DOHH2 (cell line): ENCODE results near the gene SLC10A6.
A peak's percentile ranks its signal among the peaks of the same experiment; 100 is the strongest.

Source experiments
- H3F3A ChIP-seq: fragments of 200-600 bp; sonication (generic), shearing (Covaris generic); 2 replicates; pipeline ENCODE4 v1.6.0; 2016; ENCODE audit warnings: antibody characterized with exemption, mild to moderate bottlenecking; ENCODE audit not compliant: control insufficient read depth, insufficient read depth
- H3K27ac ChIP-seq: fragments of 200-600 bp; sonication (generic); 2 replicates; pipeline ENCODE4 v1.5.1; 2014; ENCODE audit warnings: low read depth, mild to moderate bottlenecking, low read length, moderate library complexity
- H3K27me3 ChIP-seq: fragments of 200-600 bp; sonication (generic); 2 replicates; pipeline ENCODE4 v1.6.1; 2014; ENCODE audit warnings: mild to moderate bottlenecking, low read length, mixed read lengths; ENCODE audit not compliant: control insufficient read depth
- H3K36me3 ChIP-seq: fragments of 200-600 bp; sonication (generic); 2 replicates; pipeline ENCODE4 v1.6.1; 2014; ENCODE audit warnings: mild to moderate bottlenecking, low read length, moderate library complexity, mixed read lengths; ENCODE audit not compliant: control insufficient read depth
- H3K4me1 ChIP-seq: fragments of 200-600 bp; sonication (generic); 2 replicates; pipeline ENCODE4 v1.6.1; 2014; ENCODE audit warnings: mild to moderate bottlenecking, low read length, mixed read lengths; ENCODE audit not compliant: control insufficient read depth
- H3K4me2 ChIP-seq: fragments of 200-600 bp; sonication (generic); 2 replicates; pipeline ENCODE4 v1.6.0; 2014; ENCODE audit warnings: mild to moderate bottlenecking, low read length, moderate library complexity
- H3K4me3 ChIP-seq: fragments of 200-600 bp; sonication (generic); 2 replicates; pipeline ENCODE4 v1.5.1; 2014; ENCODE audit warnings: mild to moderate bottlenecking, low read length, mixed read lengths
- H3K79me2 ChIP-seq: fragments of 200-600 bp; sonication (generic); 2 replicates; pipeline ENCODE4 v1.6.1; 2014; ENCODE audit warnings: mild to moderate bottlenecking, low read length, mixed read lengths; ENCODE audit not compliant: control insufficient read depth
- H3K9me2 ChIP-seq: fragments of 200-600 bp; sonication (generic); replicated peaks from 2 replicates; pipeline ENCODE4 v1.6.1; 2014; ENCODE audit warnings: mild to moderate bottlenecking, low read length, mixed read lengths; ENCODE audit not compliant: control insufficient read depth
- H3K9me3 ChIP-seq: fragments of 200-600 bp; sonication (generic); 2 replicates; pipeline ENCODE4 v1.6.1; 2014; ENCODE audit warnings: antibody characterized with exemption, low read length, mixed read lengths; ENCODE audit not compliant: control insufficient read depth, insufficient read depth
- H4K20me1 ChIP-seq: fragments of 200-600 bp; sonication (generic); 2 replicates; pipeline ENCODE4 v1.6.0; 2014; ENCODE audit warnings: low read depth, mild to moderate bottlenecking, antibody characterized with exemption, low read length, moderate library complexity; ENCODE audit not compliant: control insufficient read depth, insufficient read depth
- EZH2phosphoT487 ChIP-seq: fragments of 200-600 bp; sonication (generic); IDR thresholded peaks from 2 replicates; pipeline ENCODE4 v1.6.1; 2017; ENCODE audit warnings: borderline replicate concordance, mild to moderate bottlenecking, antibody characterized with exemption, low read length, moderate library complexity, mixed read lengths
- TF ChIP-seq, protein P1 (sequence below): fragments of 200-600 bp; sonication (generic); IDR thresholded peaks from one replicate; pipeline ENCODE4 v1.5.1; 2014; ENCODE audit warnings: antibody characterized with exemption, mild to moderate bottlenecking, low read depth, low read length; ENCODE audit not compliant: poor library complexity, severe bottlenecking

SLC10A6 gene, protein sequence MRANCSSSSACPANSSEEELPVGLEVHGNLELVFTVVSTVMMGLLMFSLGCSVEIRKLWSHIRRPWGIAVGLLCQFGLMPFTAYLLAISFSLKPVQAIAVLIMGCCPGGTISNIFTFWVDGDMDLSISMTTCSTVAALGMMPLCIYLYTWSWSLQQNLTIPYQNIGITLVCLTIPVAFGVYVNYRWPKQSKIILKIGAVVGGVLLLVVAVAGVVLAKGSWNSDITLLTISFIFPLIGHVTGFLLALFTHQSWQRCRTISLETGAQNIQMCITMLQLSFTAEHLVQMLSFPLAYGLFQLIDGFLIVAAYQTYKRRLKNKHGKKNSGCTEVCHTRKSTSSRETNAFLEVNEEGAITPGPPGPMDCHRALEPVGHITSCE

DNA sequence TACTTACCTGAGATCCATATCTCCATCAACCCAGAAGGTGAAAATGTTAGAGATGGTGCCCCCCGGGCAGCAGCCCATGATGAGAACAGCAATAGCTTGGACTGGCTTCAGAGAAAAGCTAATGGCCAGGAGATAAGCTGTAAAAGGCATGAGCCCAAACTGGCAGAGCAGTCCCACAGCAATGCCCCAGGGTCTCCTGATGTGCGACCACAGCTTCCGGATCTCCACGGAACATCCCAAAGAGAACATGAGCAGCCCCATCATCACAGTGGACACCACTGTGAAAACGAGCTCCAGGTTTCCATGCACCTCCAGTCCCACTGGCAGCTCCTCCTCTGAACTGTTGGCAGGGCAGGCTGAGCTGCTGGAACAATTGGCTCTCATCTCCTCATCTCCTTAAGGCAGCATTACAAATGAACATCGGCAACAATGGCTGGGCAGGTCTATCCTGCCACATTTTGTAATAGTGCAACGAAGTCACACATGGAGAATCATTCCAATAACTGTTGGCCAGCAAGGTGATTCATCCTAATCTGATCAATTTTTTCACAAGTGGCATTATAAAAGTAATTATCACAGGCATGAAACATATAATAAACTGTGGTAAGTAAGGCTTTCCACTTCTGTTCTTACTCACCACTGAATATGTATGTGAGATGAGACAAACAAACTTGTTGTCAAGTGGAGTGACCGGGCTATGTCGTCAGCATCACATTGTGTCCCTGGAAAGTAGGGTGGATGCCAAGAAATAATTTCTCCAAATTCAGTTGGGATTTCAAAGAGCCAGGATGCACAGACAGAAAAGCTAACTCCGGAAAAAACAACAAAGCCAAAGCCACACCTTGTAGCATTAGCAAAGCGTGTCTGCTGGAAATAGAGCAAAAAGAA lies at the start of gene SLC10A6:
Gene SLC10A6, minus strand, starts transcription at position 653 of the 888 bp plus-strand sequence. Its CDS starts 269 bp downstream, at position 384.
- H3K27ac ChIP-seq = no peak within 1 kb of the TSS
- H3K4me2 ChIP-seq = no peak within 1 kb of the TSS
- H4K20me1 ChIP-seq = no peaks in the 10 kb centered on the region
- peaks cover 3% of the 10 kb centered on the region; the same call in 1 of the 2 replicates for H3K27me3 ChIP-seq
- H3K9me2 ChIP-seq = no peaks in the 10 kb centered on the region
- TF ChIP-seq, protein P1, sequence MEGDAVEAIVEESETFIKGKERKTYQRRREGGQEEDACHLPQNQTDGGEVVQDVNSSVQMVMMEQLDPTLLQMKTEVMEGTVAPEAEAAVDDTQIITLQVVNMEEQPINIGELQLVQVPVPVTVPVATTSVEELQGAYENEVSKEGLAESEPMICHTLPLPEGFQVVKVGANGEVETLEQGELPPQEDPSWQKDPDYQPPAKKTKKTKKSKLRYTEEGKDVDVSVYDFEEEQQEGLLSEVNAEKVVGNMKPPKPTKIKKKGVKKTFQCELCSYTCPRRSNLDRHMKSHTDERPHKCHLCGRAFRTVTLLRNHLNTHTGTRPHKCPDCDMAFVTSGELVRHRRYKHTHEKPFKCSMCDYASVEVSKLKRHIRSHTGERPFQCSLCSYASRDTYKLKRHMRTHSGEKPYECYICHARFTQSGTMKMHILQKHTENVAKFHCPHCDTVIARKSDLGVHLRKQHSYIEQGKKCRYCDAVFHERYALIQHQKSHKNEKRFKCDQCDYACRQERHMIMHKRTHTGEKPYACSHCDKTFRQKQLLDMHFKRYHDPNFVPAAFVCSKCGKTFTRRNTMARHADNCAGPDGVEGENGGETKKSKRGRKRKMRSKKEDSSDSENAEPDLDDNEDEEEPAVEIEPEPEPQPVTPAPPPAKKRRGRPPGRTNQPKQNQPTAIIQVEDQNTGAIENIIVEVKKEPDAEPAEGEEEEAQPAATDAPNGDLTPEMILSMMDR = no peak
- no peak for TF ChIP-seq EZH2phosphoT487
- no peaks in the 10 kb centered on the region for H3K79me2 ChIP-seq
- H3K36me3 ChIP-seq = no peaks in the 10 kb centered on the region
- H3K4me1 ChIP-seq = no peaks in the 10 kb centered on the region
- H3F3A ChIP-seq = no peaks in the 10 kb centered on the region
- H3K9me3 ChIP-seq = no peaks in the 10 kb centered on the region
- H3K4me3 ChIP-seq = no peak within 1 kb of the TSS

DNA sequence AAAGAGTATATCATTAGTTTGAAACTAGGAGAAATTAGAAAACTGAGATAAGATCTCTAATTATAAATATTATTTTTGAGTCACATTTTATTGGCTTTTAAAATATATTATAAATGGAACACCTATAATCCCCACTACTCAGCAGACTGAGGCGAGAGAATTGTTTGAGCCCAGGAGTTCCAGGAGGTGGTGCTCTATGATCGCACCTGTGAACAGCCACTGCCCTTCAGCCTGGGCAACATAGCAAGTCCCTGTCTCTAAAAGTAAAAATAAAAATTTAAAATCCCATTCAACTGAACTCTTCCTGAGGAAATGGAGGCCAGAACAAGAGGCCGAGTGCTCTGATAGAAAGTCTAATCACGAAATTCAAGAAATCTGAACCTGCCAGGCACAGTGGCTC lies 49.4 kb upstream of the SLC10A6 start:
- Histone ChIP-seq H3K4me3 (no peak overlapping the region), H3F3A (no peaks in the 10 kb centered on the region), H3K9me2 (no peaks in the 10 kb centered on the region), H3K27me3 (peaks cover 7% of the 10 kb centered on the region; the same call in 1 of the 2 replicates), H3K79me2 (no peaks in the 10 kb centered on the region), H3K36me3 (no peaks in the 10 kb centered on the region), H3K27ac (no peak overlapping the region), H3K4me2 (no peak overlapping the region), H3K9me3 (no peaks in the 10 kb centered on the region), H4K20me1 (no peaks in the 10 kb centered on the region), H3K4me1 (no peaks in the 10 kb centered on the region)
- TF ChIP-seq, protein P1 = peak; percentile 27
- no peak for TF ChIP-seq EZH2phosphoT487

DNA sequence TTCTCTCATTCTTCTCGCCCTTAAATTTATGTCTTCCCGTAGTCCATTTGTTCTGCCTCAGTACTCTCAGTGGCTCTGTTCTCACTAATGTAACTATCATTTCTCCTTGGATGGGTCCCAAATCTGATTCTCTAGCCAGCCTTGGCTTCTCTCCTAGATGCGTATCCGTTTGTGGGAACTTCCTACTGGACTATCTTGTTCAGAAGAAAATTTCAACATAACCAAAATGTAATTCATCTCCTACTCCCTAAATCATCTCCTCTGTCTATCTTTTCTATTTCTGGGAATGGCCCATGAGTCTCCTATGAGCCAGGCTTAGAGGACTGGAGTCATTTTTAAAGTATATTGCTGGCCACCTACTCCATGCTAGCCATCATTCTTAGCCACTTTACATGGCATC lies 47.4 kb upstream of the SLC10A6 start:
- Histone ChIP-seq H3K4me2 (no peak overlapping the region), H3K9me2 (no peaks in the 10 kb centered on the region), H4K20me1 (no peaks in the 10 kb centered on the region), H3F3A (no peaks in the 10 kb centered on the region), H3K9me3 (no peaks in the 10 kb centered on the region), H3K4me3 (no peak overlapping the region), H3K4me1 (no peaks in the 10 kb centered on the region), H3K27ac (no peak overlapping the region), H3K79me2 (no peaks in the 10 kb centered on the region), H3K36me3 (no peaks in the 10 kb centered on the region), H3K27me3 (peaks cover 10% of the 10 kb centered on the region)
- no peak for TF ChIP-seq EZH2phosphoT487
- TF ChIP-seq, protein P1 = no peak
